Left forelimb (tissue), 1 donor: ENCODE results near the gene ITIH6.

Experiments used
- DNase-seq: peaks from one replicate; pipeline ENCODE4 v3.0.0-alpha.2; 2018; ENCODE audit warnings: low spot score

Gene ITIH6

DNA sequence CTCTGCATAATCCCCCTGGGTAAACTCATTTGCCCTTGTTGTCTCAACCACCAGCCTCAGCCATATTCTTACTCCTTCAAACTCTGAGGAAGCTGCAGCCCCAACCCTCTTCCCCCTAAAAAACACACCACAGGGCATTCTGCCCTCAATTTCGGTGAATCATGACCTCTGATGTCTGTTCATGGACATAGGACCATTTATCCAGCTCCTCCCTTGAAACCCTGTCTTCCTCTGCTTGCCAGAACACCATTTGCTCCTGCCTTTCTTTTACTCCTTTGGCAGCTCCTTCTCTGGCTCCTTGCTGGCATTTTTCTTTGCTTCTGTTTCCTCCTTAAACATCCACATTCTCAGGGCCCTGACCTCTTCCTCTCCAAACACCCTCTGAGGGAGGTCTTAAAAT, 87.1 kb downstream of the ITIH6 start:
- DNase-seq, result no peak

DNA sequence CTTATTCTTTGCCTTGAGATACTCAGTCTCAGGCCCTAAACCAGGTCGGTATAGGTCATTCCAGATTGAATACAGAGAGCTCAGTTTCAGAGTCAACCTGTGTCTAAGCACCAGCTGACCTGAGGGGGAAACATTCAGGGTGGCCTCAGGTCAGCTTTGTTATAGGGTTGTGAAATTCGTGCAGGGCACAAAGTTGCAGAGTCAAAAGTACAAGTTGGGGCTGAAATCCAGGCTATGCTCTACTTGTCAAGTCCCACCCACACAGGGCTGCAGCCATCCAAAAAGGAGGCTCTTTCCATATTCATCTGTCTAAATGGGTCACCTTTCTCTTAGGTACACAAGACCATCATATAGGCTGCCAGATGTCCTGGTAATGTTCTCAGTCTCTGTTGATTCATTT, 89.7 kb downstream of the ITIH6 start:
- DNase-seq, result no peak
